Adipose tissue (tissue), 3 donors: Measurements from ENCODE around the gene DAB2IP. TPM values are rescaled to one million over a fixed set of nuclear protein-coding genes. Genes with fewer than 3 reads are reported as not detected.

Experiments
- H3K27ac ChIP-seq: one replicate; pipeline ENCODE4 v1.5.1; 2013; ENCODE audit warnings: low read depth, low read length
- WGBS, 3 donors: extraction: QIAGEN DNeasy Blood & Tissue Kit; methylation state at CpG; one replicate each; pipeline ENCODE4 v1.1.7; 2013; 5-methylcytosine and 5-hydroxymethylcytosine counted together
- polyA plus RNA-seq, 3 donors: library from polyadenylated mRNA; stranded (reverse); fragments of 200-250 nt; gene quantifications; one replicate each; pipeline ENCODE4 v1.2.3, GENCODE V29; 2013
- donor health status: healthy with polysubstance abuse.
- donor health status: Bipolar disorder and iron deficiency.
- donor health status: healthy.

The DAB2IP gene
- polyA plus RNA-seq, 3 donors: 9.7 to 29.9 (median 20.6) TPM

- 72 to 84% (median 81%) methylated on average over 8 of the region's 8 CpGs for WGBS, 3 donors
- no peak overlapping the region for H3K27ac ChIP-seq
Measured at GRCh38 chr9:121674017-121674416, 22.6 kb downstream of the DAB2IP start.

GRCh38 chr9:121674952-121675351 lies 23.5 kb downstream of the DAB2IP start:
- WGBS, 3 donors: 51 to 70% (median 52%) methylated on average over 6 of the region's 6 CpGs
- no peak overlapping the region for H3K27ac ChIP-seq

GRCh38 chr9:121675381-121675780 lies 23.9 kb downstream of the DAB2IP start:
- 89 to 91% (median 89%) methylated on average over 6 of the region's 6 CpGs for WGBS, 3 donors
- no peak overlapping the region for H3K27ac ChIP-seq

- H3K27ac ChIP-seq: no peak overlapping the region
- WGBS, 3 donors: 81 to 88% (median 86%) methylated on average over 16 of the region's 16 CpGs
Measured at GRCh38 chr9:121675969-121676822, 24.8 kb downstream of the DAB2IP start.

- 62 to 84% (median 68%) methylated on average over 4 of the region's 4 CpGs for WGBS, 3 donors
- H3K27ac ChIP-seq: no peak overlapping the region
Measured at GRCh38 chr9:121676926-121677325, 25.5 kb downstream of the DAB2IP start.

GRCh38 chr9:121678501-121679022 lies 27.1 kb downstream of the DAB2IP start:
- WGBS, 3 donors: 94 to 95% (median 94%) methylated on average over 22 of the region's 22 CpGs
- H3K27ac ChIP-seq: no peak overlapping the region

GRCh38 chr9:121679901-121680635 lies 28.6 kb downstream of the DAB2IP start:
- 91 to 96% (median 93%) methylated on average over 7 of the region's 7 CpGs for WGBS, 3 donors
- H3K27ac ChIP-seq: no peak overlapping the region

- H3K27ac ChIP-seq: no peak overlapping the region
- 87 to 92% (median 91%) methylated on average over 7 of the region's 7 CpGs for WGBS, 3 donors
Measured at GRCh38 chr9:121681404-121681803, 30.0 kb downstream of the DAB2IP start.

- WGBS, 3 donors: 64 to 67% (median 64%) methylated on average over 6 of the region's 6 CpGs
- no peak overlapping the region for H3K27ac ChIP-seq
Measured at GRCh38 chr9:121682201-121682600, 30.8 kb downstream of the DAB2IP start.

- 55 to 76% (median 68%) methylated on average over 4 to 5 of the region's 5 CpGs for WGBS, 3 donors
- no peak overlapping the region for H3K27ac ChIP-seq
Measured at GRCh38 chr9:121682926-121683515, 31.6 kb downstream of the DAB2IP start.

- WGBS, 3 donors: 96 to 100% (median 96%) methylated on average over 1 of the region's 1 CpG
- no peak overlapping the region for H3K27ac ChIP-seq
Measured at GRCh38 chr9:121683652-121684051, 32.2 kb downstream of the DAB2IP start.

GRCh38 chr9:121684381-121685145 lies 33.1 kb downstream of the DAB2IP start:
- WGBS, 3 donors: 65 to 69% (median 67%) methylated on average over 19 of the region's 19 CpGs

GRCh38 chr9:121685146-121685794 lies 33.8 kb downstream of the DAB2IP start:
- 86 to 90% (median 88%) methylated on average over 14 of the region's 14 CpGs for WGBS, 3 donors
- H3K27ac ChIP-seq: no peak overlapping the region

More at GRCh38 chr9:121684381-121685145, 33.1 kb downstream of the DAB2IP start:
- no peak overlapping the region for H3K27ac ChIP-seq

GRCh38 chr9:121685795-121686377 lies 34.5 kb downstream of the DAB2IP start:
- 93 to 100% (median 95%) methylated on average over 3 of the region's 3 CpGs for WGBS, 3 donors
- no peak overlapping the region for H3K27ac ChIP-seq

- WGBS, 3 donors: 56 to 67% (median 60%) methylated on average over 3 of the region's 3 CpGs
- H3K27ac ChIP-seq: no peak overlapping the region
Measured at GRCh38 chr9:121686930-121687541, 35.6 kb downstream of the DAB2IP start.

- H3K27ac ChIP-seq: no peak overlapping the region
- WGBS, 3 donors: 82 to 90% (median 87%) methylated on average over 12 of the region's 12 CpGs
Measured at GRCh38 chr9:121688146-121688680, 36.8 kb downstream of the DAB2IP start.

GRCh38 chr9:121688681-121689080 lies 37.2 kb downstream of the DAB2IP start:
- H3K27ac ChIP-seq: no peak overlapping the region
- 93 to 97% (median 95%) methylated on average over 7 of the region's 7 CpGs for WGBS, 3 donors
